OCI-LY7 (cell line): ENCODE measurements around the gene GAB1.
A peak's percentile ranks its signal among the peaks of the same experiment; 100 is the strongest.

Experiments
- CTCF ChIP-seq: fragments of 200-600 bp; sonication (generic); conservative IDR thresholded peaks from 2 replicates; pipeline ENCODE4 v1.5.1; 2014; ENCODE audit warnings: mild to moderate bottlenecking, antibody characterized with exemption, low read length, moderate library complexity, mixed read lengths
- EZH2phosphoT487 ChIP-seq: fragments of 200-600 bp; sonication (generic); IDR thresholded peaks from 2 replicates; pipeline ENCODE4 v1.6.1; 2018; ENCODE audit warnings: low read depth, borderline replicate concordance, mild to moderate bottlenecking, mixed run types, antibody characterized with exemption, low read length, moderate library complexity, mixed read lengths

GRCh38 chr4:143441678-143442077 lies 105.0 kb downstream of the GAB1 start:
- TF ChIP-seq CTCF (0 out of 2 replicates have a peak, but pooled peaks have one; percentile 30), EZH2phosphoT487 (no peak)
